Endothelial cell of umbilical vein (primary cell): ENCODE results near the gene RFPL4A. TPM values are rescaled to one million over a fixed set of nuclear protein-coding genes. Genes with fewer than 3 reads are reported as not detected.

Source experiments
- BruUV-seq: library from RNA; stranded (reverse); fragments of 400-500 nt; replicated peaks from 2 replicates; lab custom pipeline; 2021; lab: Mats Ljungman, UMichigan
- CTCF ChIA-PET: fragments of 300-600, 350-600 bp; sonication (Branson Sonifier 250); formaldehyde crosslinking; loops from one replicate; lab custom pipeline; 2021; ENCODE audit warnings: antibody characterized with exemption, inconsistent platforms; lab: Charles Lee
- POLR2A ChIA-PET: fragments of 300-600, 350-600 bp; sonication (Branson Sonifier 250); formaldehyde crosslinking; loops from one replicate; lab custom pipeline; 2021; ENCODE audit warnings: antibody characterized with exemption, inconsistent platforms; lab: Charles Lee
- DNase-seq: peaks from one replicate; pipeline ENCODE4 v3.0.0-alpha.2; 2011; ENCODE audit warnings: low read depth, low spot score
- FAIRE-seq: peaks from 2 replicates; lab custom pipeline; 2011; peaks lifted over from hg19 to GRCh38; lab: Jason Lieb, UNC
- H2AFZ ChIP-seq: 2 replicates; pipeline ENCODE4 v1.6.0; 2012; ENCODE audit warnings: low read depth, low read length, control low read depth, inconsistent platforms
- H3K27ac ChIP-seq: 2 replicates; pipeline ENCODE4 v1.5.1; 2011; ENCODE audit warnings: low read depth, mild to moderate bottlenecking, control low read depth, low read length, moderate library complexity; ENCODE audit not compliant: insufficient read depth
- H3K27me3 ChIP-seq, 2 experiments: 2 replicates each; pipeline versions ENCODE4 v1.6.0 to v1.6.1; 2011; ENCODE audit warnings: low read length in 2 of 2, mixed read lengths in 1 of 2; ENCODE audit not compliant: control insufficient read depth in 2 of 2, insufficient read depth in 2 of 2
- H3K36me3 ChIP-seq, 2 experiments: 2 replicates in 1 of 2; 3 replicates in 1 of 2; pipeline ENCODE4 v1.5.1; 2011; ENCODE audit warnings: low read length in 2 of 2, mild to moderate bottlenecking in 1 of 2, moderate library complexity in 1 of 2; ENCODE audit not compliant: control insufficient read depth in 2 of 2, insufficient read depth in 2 of 2; ENCODE audit errors: extremely low read depth in 1 of 2
- H3K4me1 ChIP-seq: 3 replicates; pipeline ENCODE4 v1.5.1; 2011; ENCODE audit warnings: mild to moderate bottlenecking, low read length; ENCODE audit not compliant: control insufficient read depth, insufficient read depth; ENCODE audit errors: extremely low read depth
- H3K4me2 ChIP-seq: 2 replicates; pipeline ENCODE4 v1.6.1; 2011; ENCODE audit warnings: low read length, control low read depth, mixed read lengths; ENCODE audit not compliant: insufficient read depth
- H3K4me3 ChIP-seq, 3 experiments: fragments of 200-600 bp in 1 of 3; sonication (generic), shearing (Covaris generic) in 1 of 3; replicated peaks in 1 of 3; 2 replicates each; pipeline ENCODE4 v1.5.1; 2011 to 2016; ENCODE audit warnings: control low read depth in 3 of 3, low read length in 3 of 3, mild to moderate bottlenecking in 2 of 3, inconsistent platforms in 1 of 3, low read depth in 1 of 3, moderate library complexity in 1 of 3; ENCODE audit not compliant: insufficient read depth in 1 of 3
- H3K79me2 ChIP-seq: 2 replicates; pipeline ENCODE4 v1.6.0; 2012; ENCODE audit warnings: low read length, inconsistent platforms; ENCODE audit not compliant: control insufficient read depth, insufficient read depth
- H3K9ac ChIP-seq: replicated peaks from 2 replicates; pipeline ENCODE3; 2011; ENCODE audit warnings: low read length, control low read depth; ENCODE audit not compliant: insufficient read depth; ENCODE audit errors: extremely low read depth
- H3K9me1 ChIP-seq: replicated peaks from 3 replicates; pipeline ENCODE4 v1.6.0; 2011; ENCODE audit warnings: mild to moderate bottlenecking, low read length; ENCODE audit not compliant: control insufficient read depth, insufficient read depth; ENCODE audit errors: extremely low read depth
- H3K9me3 ChIP-seq: replicated peaks from 2 replicates; pipeline ENCODE4 v1.5.1; 2012; ENCODE audit warnings: low read length, inconsistent platforms; ENCODE audit not compliant: control insufficient read depth, insufficient read depth
- H4K20me1 ChIP-seq: replicated peaks from 2 replicates; pipeline ENCODE3; 2011; ENCODE audit warnings: mild to moderate bottlenecking, low read length; ENCODE audit not compliant: control insufficient read depth, insufficient read depth; ENCODE audit errors: extremely low read depth
- CTCF ChIP-seq, 2 donors: IDR thresholded peaks; 1 replicate in 1 of 2; 2 replicates in 1 of 2; pipeline ENCODE4 v1.5.1; 2011; ENCODE audit warnings: low read length in 2 of 2, mild to moderate bottlenecking in 2 of 2, moderate library complexity in 2 of 2, control low read depth in 1 of 2, inconsistent platforms in 1 of 2, low read depth in 1 of 2; ENCODE audit not compliant: insufficient read depth in 1 of 2; ENCODE audit errors: extremely low read depth in 1 of 2
- EZH2 ChIP-seq: IDR thresholded peaks from 2 replicates; pipeline ENCODE4 v1.6.1; 2012; ENCODE audit warnings: borderline replicate concordance, low read depth, mild to moderate bottlenecking, moderate library complexity, low read length, inconsistent platforms; ENCODE audit not compliant: severe bottlenecking
- FOS ChIP-seq: IDR thresholded peaks from 2 replicates; pipeline ENCODE4 v1.6.1; 2011; ENCODE audit warnings: mild to moderate bottlenecking, low read length, moderate library complexity, borderline replicate concordance; ENCODE audit not compliant: insufficient read depth
- GATA2 ChIP-seq: IDR thresholded peaks from 2 replicates; pipeline ENCODE4 v1.7.0; 2011; ENCODE audit warnings: low read depth, mild to moderate bottlenecking, moderate library complexity, mixed read lengths, low read length; ENCODE audit not compliant: insufficient read length, insufficient read depth
- JUN ChIP-seq: IDR thresholded peaks from 2 replicates; pipeline ENCODE4 v1.6.1; 2011; ENCODE audit warnings: borderline replicate concordance, low read depth; ENCODE audit not compliant: insufficient read length, insufficient read depth
- POLR2AphosphoS5 ChIP-seq: IDR thresholded peaks from 2 replicates; pipeline ENCODE4 v1.6.1; 2012; ENCODE audit warnings: low read depth, mild to moderate bottlenecking, control low read depth, low read length, moderate library complexity; ENCODE audit not compliant: insufficient read depth
- dilution Hi-C: fragments of 300-500 bp; cut with MboI; formaldehyde crosslinking; loops from one replicate; pipeline ENCODE4 v1.15.0; 2019; ENCODE audit warnings: low sequenced_read_pairs; ENCODE audit not compliant: extremely low pct_ligation_motif_present
- intact Hi-C: fragments of 100-400 bp; cut with micrococcal nuclease; formaldehyde crosslinking; loops from one replicate; pipeline ENCODE4 v1.10.0; 2022
- polyA plus RNA-seq, 4 experiments: library from polyadenylated mRNA; depleted of rRNA in 3 of 4; stranded (reverse) in 3 of 4; unstranded in 1 of 4; fragments of >200 nt; gene quantifications; 2 replicates each; pipeline versions ENCODE4 v1.2.1 to v1.2.3, GENCODE V29; 2011 to 2012; ENCODE audit warnings: missing spikeins in 1 of 4
- total RNA-seq: library from RNA; stranded (reverse); gene quantifications from 2 replicates; pipeline ENCODE4 v1.2.3, GENCODE V29; 2021

RFPL4A gene
- total and polyA plus RNA-seq, 2 donors (not counting 3 experiments of a cell fraction or from before 2014, with no cell fraction given) = not detected

DNA sequence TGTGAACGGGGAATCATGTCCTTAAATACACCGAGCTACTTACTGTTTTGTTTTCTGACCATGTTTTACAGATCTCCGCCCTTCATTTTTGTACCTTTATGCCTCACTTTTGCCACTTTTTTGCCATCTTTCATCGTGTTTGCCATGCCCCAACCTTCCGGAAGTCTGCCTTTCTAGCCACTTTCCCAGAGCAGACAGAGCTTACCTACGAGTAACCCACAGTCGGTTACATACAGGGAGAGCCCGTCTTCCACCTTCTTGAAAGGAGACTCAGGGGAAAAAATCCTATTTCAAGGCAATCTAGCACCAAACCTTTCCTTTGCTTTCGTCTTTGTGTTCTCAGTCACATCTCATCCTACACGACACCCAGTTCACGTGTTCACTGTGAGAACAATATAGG, 36.1 kb downstream of the RFPL4A start:
- H3K4me2 ChIP-seq = no peak overlapping the region
- no TSS peak for BruUV-seq
- no peak for FAIRE-seq

More for the DNA sequence above, 36.1 kb downstream of the RFPL4A start:
- TF ChIP-seq JUN (no peak), FOS (no peak), POLR2AphosphoS5 (no peak), EZH2 (no peak), GATA2 (no peak), CTCF (IDR thresholded peaks at IDR 0.05; ENCODE audit: extremely low read depth in 1 of 2, insufficient read depth in 1 of 2, low read depth in 1 of 2, low read length in 2 of 2) (no peak)
- Histone ChIP-seq H3K27me3 (no peaks in the 10 kb centered on the region), H3K4me1 (no peaks in the 10 kb centered on the region), H3K36me3 (no peaks in the 10 kb centered on the region), H3K79me2 (no peaks in the 10 kb centered on the region), H3K9me1 (no peaks in the 10 kb centered on the region), H3K9ac (no peak overlapping the region), H4K20me1 (no peaks in the 10 kb centered on the region), H3K9me3 (no peaks in the 10 kb centered on the region), H2AFZ (no peak overlapping the region), H3K4me3 (no peak overlapping the region), H3K27ac (no peak overlapping the region)
- DNase-seq = no peak
- intact Hi-C loops = no loop called here
- dilution Hi-C loops = no loop called here
- CTCF ChIA-PET = no interaction called here
- POLR2A ChIA-PET = no interaction called here
